ENCODE results near the gene APBB3. TPM values are rescaled to one million over a fixed set of nuclear protein-coding genes. Genes with fewer than 3 reads are reported as not detected.
A peak's percentile ranks its signal among the peaks of the same experiment; 100 is the strongest.
"Not testable (repeated sequence)": the region's sequence is repeated elsewhere in the genome, so short reads cannot be mapped to it uniquely, and the experiment has no call there.

APBB3 gene
- total RNA-seq, 1 donor from 2014 or later, result 61.4 TPM

- no peaks in the 10 kb centered on the region for H3K4me1 Mint-ChIP-seq (ENCODE audit: unreplicated experiment)
- H3K36me3 Mint-ChIP-seq, result no peaks in the 10 kb centered on the region
- H3K4me3 Mint-ChIP-seq, result no peak overlapping the region
- no peak for TF ChIP-seq CTCF (conservative IDR thresholded peaks at IDR 0.05)
- no peaks in the 10 kb centered on the region for H3K9me3 Mint-ChIP-seq
- H3K27me3 Mint-ChIP-seq, result peaks cover 6% of the 10 kb centered on the region
- no peak overlapping the region for H3K27ac Mint-ChIP-seq
- no peak for DNase-seq (ENCODE audit: extremely low spot score, unreplicated experiment)
Observed at GRCh38 chr5:140588311-140589070, 24.1 kb upstream of the APBB3 start.

GRCh38 chr5:140587495-140587894 is 23.1 kb upstream of the APBB3 start:
- no peak for DNase-seq (ENCODE audit: extremely low spot score, unreplicated experiment)
- no peak for TF ChIP-seq CTCF (conservative IDR thresholded peaks at IDR 0.05)
- Mint-ChIP-seq H3K36me3 (no peaks in the 10 kb centered on the region), H3K4me3 (no peak overlapping the region), H3K27me3 (peaks cover 6% of the 10 kb centered on the region), H3K27ac (no peak overlapping the region), H3K9me3 (no peaks in the 10 kb centered on the region), H3K4me1 (ENCODE audit: unreplicated experiment) (no peaks in the 10 kb centered on the region)

- not testable (repeated sequence) for H3K27me3 Mint-ChIP-seq
Observed at GRCh38 chr5:140579188-140579747, 14.9 kb upstream of the APBB3 start.

GRCh38 chr5:140576776-140577201 is 12.4 kb upstream of the APBB3 start:
- Mint-ChIP-seq H3K4me3 (no peak overlapping the region), H3K27me3 (peaks cover 1% of the 10 kb centered on the region), H3K9me3 (no peaks in the 10 kb centered on the region), H3K4me1 (ENCODE audit: unreplicated experiment) (peaks cover 6% of the 10 kb centered on the region), H3K36me3 (no peaks in the 10 kb centered on the region), H3K27ac (no peak overlapping the region)
- no peak for TF ChIP-seq CTCF (conservative IDR thresholded peaks at IDR 0.05)
- no peak for DNase-seq (ENCODE audit: extremely low spot score, unreplicated experiment)

More at GRCh38 chr5:140579188-140579747, 14.9 kb upstream of the APBB3 start:
- peak; percentile 16 for DNase-seq (ENCODE audit: extremely low spot score, unreplicated experiment)
- not testable (repeated sequence) for H3K4me1 Mint-ChIP-seq (ENCODE audit: unreplicated experiment); H3K4me3 Mint-ChIP-seq; H3K36me3 Mint-ChIP-seq; H3K9me3 Mint-ChIP-seq; H3K27ac Mint-ChIP-seq
- peak; percentile 56 for TF ChIP-seq CTCF (conservative IDR thresholded peaks at IDR 0.05)

- Mint-ChIP-seq H3K4me1 (ENCODE audit: unreplicated experiment) (peaks cover 6% of the 10 kb centered on the region), H3K36me3 (no peaks in the 10 kb centered on the region), H3K27me3 (no peaks in the 10 kb centered on the region), H3K9me3 (no peaks in the 10 kb centered on the region), H3K27ac (no peak overlapping the region), H3K4me3 (no peak overlapping the region)
- peak; percentile 26 for TF ChIP-seq CTCF (conservative IDR thresholded peaks at IDR 0.05)
- DNase-seq (ENCODE audit: extremely low spot score, unreplicated experiment), result no peak
Observed at GRCh38 chr5:140575309-140575708, 10.9 kb upstream of the APBB3 start.
